Pancreas (tissue), 10 donors: ENCODE results near the gene RGL2. TPM values are rescaled to one million over a fixed set of nuclear protein-coding genes. Genes with fewer than 3 reads are reported as not detected.

Experiments
- ATAC-seq, 4 donors: fragments of 200-7000 bp; cut with Tn5 transposase; one replicate each; pipeline versions ENCODE4 v1.8.0 to v1.9.1; 2020; ENCODE audit warnings: mild to moderate bottlenecking in 4 of 4, moderate library complexity in 4 of 4
- DNase-seq, 6 donors: peaks; one replicate each; pipeline ENCODE4 v3.0.0-alpha.2; 2020
- FAIRE-seq: peaks from 2 replicates; lab custom pipeline; 2012; peaks lifted over from hg19 to GRCh38; lab: Jason Lieb, UNC
- H3K27ac ChIP-seq, 4 donors: fragments of 200-600 bp; sonication (generic); 1 replicate in 3 of 4; 2 replicates in 1 of 4; pipeline versions ENCODE4 v1.5.0 to v1.8.0; 2020
- H3K27me3 ChIP-seq, 4 donors: fragments of 200-600 bp; one replicate each; pipeline ENCODE4 v1.8.0; 2021
- H3K36me3 ChIP-seq, 3 donors: fragments of 200-600 bp; sonication (generic) in 1 of 3; one replicate each; pipeline versions ENCODE4 v1.5.0 to v1.8.0; 2020 to 2021
- H3K4me1 ChIP-seq, 3 donors: fragments of 200-600 bp; one replicate each; pipeline ENCODE4 v1.8.0; 2021
- H3K4me3 ChIP-seq, 4 donors: fragments of 200-600 bp; sonication (generic) in 2 of 4; one replicate each; pipeline versions ENCODE4 v1.5.0 to v1.8.0; 2020 to 2021
- H3K9me3 ChIP-seq, 4 donors: fragments of 200-600 bp; one replicate each; pipeline ENCODE4 v1.8.0; 2021
- WGBS, 2 donors: extraction: QIAGEN DNeasy Blood & Tissue Kit; methylation state at CpG; one replicate each; pipeline ENCODE4 v1.1.7; 2013; 5-methylcytosine and 5-hydroxymethylcytosine counted together
- intact Hi-C, 3 donors: fragments of 100-400 bp; cut with DNase I; formaldehyde crosslinking; loops; one replicate each; pipeline versions ENCODE4 v1.11.1 to v1.14.2; 2022
- polyA plus RNA-seq, 2 donors: library from polyadenylated mRNA; stranded (reverse); fragments of 200-250 nt; gene quantifications; one replicate each; pipeline ENCODE4 v1.2.3, GENCODE V29; 2013
- total RNA-seq, 6 donors: library from RNA; stranded (reverse); fragmentation: NEBNext Ultra II Directional in 4 of 6; extraction: Animal tissue kit (Norgen Biotek cat#: 25700) in 4 of 6; gene quantifications; one replicate each; pipeline versions ENCODE4 v1.2.1 to v1.2.4, GENCODE V29; 2021 to 2023
- TF ChIP-seq, protein P1 (sequence below), 4 donors: fragments of 200-600 bp; sonication (generic) in 3 of 4; IDR thresholded peaks; one replicate each; pipeline versions ENCODE4 v1.5.0 to v1.8.0; 2021; ENCODE audit warnings: antibody characterized with exemption in 4 of 4
- donor health status: healthy with polysubstance abuse.
- donor health status: DM: no; HTN: no; CAD: no; lungs with moderate emphysema.
- donor health status: DM: no; HTN: no; CAD: no.
- donor health status: control.
- donor health status: control.
- donor health status: Bipolar disorder and iron deficiency.
- donor health status: DM: yes; HTN: yes; CAD: no.
- donor health status: DM: no; HTN: no; CAD: no.
- donor health status: DM: no; HTN: no; CAD: no.
- donor health status: DM: yes; HTN: yes; CAD: no.

Gene RGL2
- total and polyA plus RNA-seq, 8 donors = 24.5 to 121 (median 32.1) TPM

- Histone ChIP-seq H3K27ac (peak within 1 kb of the TSS; percentile 51 to 82 (median 66)), H3K36me3 (peaks cover 0 to 19% (median 0%) of the 10 kb centered on the region in 3 donors), H3K27me3 (no peaks in the 10 kb centered on the region), H3K4me1 (peaks cover 0 to 44% (median 18%) of the 10 kb centered on the region in 3 donors), H3K4me3 (peak within 1 kb of the TSS; percentile 1 to 53 (median 25)), H3K9me3 (no peaks in the 10 kb centered on the region)
- FAIRE-seq = peak; percentile 98
- ATAC-seq = peak; percentile 75 to 80 (median 78)
- WGBS, 2 donors = 1% methylated on average over 41 to 44 of the region's 44 CpGs
- intact Hi-C loops = no loop called here
- DNase-seq = peak; percentile 96 to 99 (median 98)
- TF ChIP-seq, protein P1, sequence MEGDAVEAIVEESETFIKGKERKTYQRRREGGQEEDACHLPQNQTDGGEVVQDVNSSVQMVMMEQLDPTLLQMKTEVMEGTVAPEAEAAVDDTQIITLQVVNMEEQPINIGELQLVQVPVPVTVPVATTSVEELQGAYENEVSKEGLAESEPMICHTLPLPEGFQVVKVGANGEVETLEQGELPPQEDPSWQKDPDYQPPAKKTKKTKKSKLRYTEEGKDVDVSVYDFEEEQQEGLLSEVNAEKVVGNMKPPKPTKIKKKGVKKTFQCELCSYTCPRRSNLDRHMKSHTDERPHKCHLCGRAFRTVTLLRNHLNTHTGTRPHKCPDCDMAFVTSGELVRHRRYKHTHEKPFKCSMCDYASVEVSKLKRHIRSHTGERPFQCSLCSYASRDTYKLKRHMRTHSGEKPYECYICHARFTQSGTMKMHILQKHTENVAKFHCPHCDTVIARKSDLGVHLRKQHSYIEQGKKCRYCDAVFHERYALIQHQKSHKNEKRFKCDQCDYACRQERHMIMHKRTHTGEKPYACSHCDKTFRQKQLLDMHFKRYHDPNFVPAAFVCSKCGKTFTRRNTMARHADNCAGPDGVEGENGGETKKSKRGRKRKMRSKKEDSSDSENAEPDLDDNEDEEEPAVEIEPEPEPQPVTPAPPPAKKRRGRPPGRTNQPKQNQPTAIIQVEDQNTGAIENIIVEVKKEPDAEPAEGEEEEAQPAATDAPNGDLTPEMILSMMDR (IDR thresholded peaks at IDR 0.05) = no peak
These were observed 19.1 kb upstream of the RGL2 start, which contains the start of gene ZBTB22 for GRCh38 chr6:33317669-33318425. Gene ZBTB22, minus strand, starts transcription at chr6:33317744. Its CDS starts 828 bp downstream, at chr6:33316916.

DNA sequence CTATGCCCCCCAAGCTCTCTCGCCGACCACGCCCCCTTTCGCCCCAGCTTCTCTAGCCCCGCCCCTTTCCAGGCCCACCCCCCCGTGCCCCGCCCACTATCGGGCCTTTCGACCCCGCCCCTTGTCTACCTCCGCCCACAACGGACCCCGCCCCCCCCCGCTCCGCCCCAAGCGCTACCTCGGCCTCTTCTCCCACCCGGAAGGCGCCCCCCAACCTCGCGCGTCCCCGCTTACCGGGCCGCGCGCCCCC lies 18.6 kb upstream of the RGL2 start:
- H3K4me1 ChIP-seq = peaks cover under 1 to 45% (median 18%) of the 10 kb centered on the region in 3 donors
- H3K27me3 ChIP-seq = no peaks in the 10 kb centered on the region
- peak overlapping the region; percentile 51 to 82 (median 66) for H3K27ac ChIP-seq
- FAIRE-seq = no peak
- peaks cover 0 to 19% (median 0%) of the 10 kb centered on the region in 3 donors for H3K36me3 ChIP-seq
- 2 to 4% methylated on average over 7 to 27 of the region's 27 CpGs for WGBS, 2 donors
- intact Hi-C loops = no loop called here
- H3K9me3 ChIP-seq = no peaks in the 10 kb centered on the region
- peak; percentile 0 to 10 (median 2) for ATAC-seq
- H3K4me3 ChIP-seq = peak overlapping the region; percentile 1 to 53 (median 25)
- TF ChIP-seq, protein P1 (IDR thresholded peaks at IDR 0.05) = no peak
- peak in 2 of 6 donors; percentile 79 to 84 for DNase-seq

GRCh38 chr6:33316603-33317418 lies 18.1 kb upstream of the RGL2 start:
- no peaks in the 10 kb centered on the region for H3K9me3 ChIP-seq
- H3K27ac ChIP-seq = peak overlapping the region in 1 of 4 donors; percentile 72
- WGBS, 2 donors = 65 to 69% methylated on average over 19 of the region's 19 CpGs
- intact Hi-C loops = no loop called here
- ATAC-seq (no peak), FAIRE-seq (no peak), DNase-seq (peak in 5 of 6 donors; percentile 44 to 84 (median 52))
- peak overlapping the region in 3 of 4 donors; percentile 12 to 53 (median 37) for H3K4me3 ChIP-seq
- TF ChIP-seq, protein P1 (IDR thresholded peaks at IDR 0.05) = no peak
- peaks cover 0 to 19% (median 0%) of the 10 kb centered on the region in 3 donors for H3K36me3 ChIP-seq
- peaks cover 6 to 47% (median 15%) of the 10 kb centered on the region in 3 donors for H3K4me1 ChIP-seq
- H3K27me3 ChIP-seq = no peaks in the 10 kb centered on the region

GRCh38 chr6:33315793-33316602 lies 17.3 kb upstream of the RGL2 start:
- peaks cover 0 to 18% (median 0%) of the 10 kb centered on the region in 3 donors for H3K36me3 ChIP-seq
- TF ChIP-seq, protein P1 (IDR thresholded peaks at IDR 0.05) = no peak
- no peaks in the 10 kb centered on the region for H3K9me3 ChIP-seq
- no peaks in the 10 kb centered on the region for H3K27me3 ChIP-seq
- FAIRE-seq (no peak), DNase-seq (peak in 5 of 6 donors; percentile 18 to 68 (median 38)), ATAC-seq (no peak)
- no peak overlapping the region for H3K4me3 ChIP-seq
- peak overlapping the region in 1 of 4 donors; percentile 1 for H3K27ac ChIP-seq
- intact Hi-C loops = no loop called here
- H3K4me1 ChIP-seq = peaks cover 6 to 46% (median 10%) of the 10 kb centered on the region in 3 donors
- 85 to 87% methylated on average over 16 to 17 of the region's 17 CpGs for WGBS, 2 donors
